Parathyroid adenoma (tissue), 2 donors: Measurements from ENCODE around the gene FAXC.

ENCODE experiments used
- H2AFZ ChIP-seq: fragments of 300-600 bp; sonication (generic); one replicate; pipeline ENCODE4 v1.7.0; 2017; ENCODE audit warnings: antibody characterized with exemption, mild to moderate bottlenecking
- H3K27ac ChIP-seq: fragments of 300-600 bp; sonication (generic); one replicate; pipeline ENCODE4 v1.7.0; 2017
- H3K27me3 ChIP-seq: fragments of 300-600 bp; sonication (generic); one replicate; pipeline ENCODE4 v1.7.0; 2017; ENCODE audit warnings: low read length; ENCODE audit not compliant: control insufficient read depth, insufficient read depth
- H3K36me3 ChIP-seq: fragments of 300-600 bp; sonication (generic); one replicate; pipeline ENCODE4 v1.7.0; 2017; ENCODE audit warnings: low read length; ENCODE audit not compliant: control insufficient read depth, insufficient read depth
- H3K4me1 ChIP-seq: fragments of 300-600 bp; sonication (generic); one replicate; pipeline ENCODE4 v1.7.0; 2017; ENCODE audit warnings: control low read depth
- H3K4me2 ChIP-seq: fragments of 300-600 bp; sonication (generic); one replicate; pipeline ENCODE4 v1.7.0; 2017; ENCODE audit warnings: low read length
- H3K4me3 ChIP-seq: fragments of 300-600 bp; sonication (generic); one replicate; pipeline ENCODE4 v1.7.0; 2017; ENCODE audit warnings: low read depth, low read length
- H3K79me2 ChIP-seq: fragments of 300-600 bp; sonication (generic); one replicate; pipeline ENCODE4 v1.7.0; 2017; ENCODE audit warnings: control low read depth
- H3K9ac ChIP-seq: fragments of 300-600 bp; sonication (generic); one replicate; pipeline ENCODE4 v1.7.0; 2017; ENCODE audit warnings: mild to moderate bottlenecking
- H3K9me3 ChIP-seq: fragments of 300-600 bp; sonication (generic); one replicate; pipeline ENCODE4 v1.7.0; 2017; ENCODE audit warnings: low read length; ENCODE audit not compliant: control insufficient read depth
- TF ChIP-seq, protein P1 (sequence below): fragments of 300-600 bp; sonication (generic); IDR thresholded peaks from one replicate; pipeline ENCODE4 v1.7.0; 2017; ENCODE audit warnings: antibody characterized with exemption, mild to moderate bottlenecking
- donor health status: primary hyperparathyroidism.

Gene FAXC

DNA sequence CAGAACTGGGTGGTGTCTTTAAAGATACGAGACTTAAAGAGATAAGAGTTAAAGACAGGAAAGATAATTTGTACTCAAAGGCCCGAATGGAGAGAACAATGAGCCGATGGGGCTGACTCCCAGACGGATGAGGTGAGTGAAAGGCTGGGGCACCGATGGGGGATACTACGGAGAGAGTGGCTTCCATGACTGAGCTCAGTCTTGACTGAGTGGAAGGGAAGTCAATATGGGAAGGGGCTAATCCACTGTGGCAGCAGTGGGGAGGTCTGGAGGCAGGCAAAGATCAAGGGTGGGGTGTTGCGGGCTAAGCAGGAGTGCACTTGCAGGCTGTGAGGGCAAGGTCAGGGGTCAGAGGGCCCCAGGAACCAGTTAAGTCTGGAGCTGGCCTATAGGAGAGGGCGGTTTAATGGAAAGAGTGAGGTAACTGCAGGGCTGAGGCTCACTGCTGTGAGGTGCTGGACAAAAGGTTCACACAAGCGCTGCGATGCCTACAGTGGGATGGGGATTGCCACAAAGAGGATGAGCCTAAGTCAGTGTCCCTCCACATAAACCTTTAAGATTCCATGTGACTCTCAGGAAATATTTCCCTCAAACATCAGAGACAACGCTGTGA lies 42.1 kb downstream of the FAXC start:
- no peaks in the 10 kb centered on the region for H3K36me3 ChIP-seq
- no peaks in the 10 kb centered on the region for H3K9me3 ChIP-seq
- TF ChIP-seq, protein P1, sequence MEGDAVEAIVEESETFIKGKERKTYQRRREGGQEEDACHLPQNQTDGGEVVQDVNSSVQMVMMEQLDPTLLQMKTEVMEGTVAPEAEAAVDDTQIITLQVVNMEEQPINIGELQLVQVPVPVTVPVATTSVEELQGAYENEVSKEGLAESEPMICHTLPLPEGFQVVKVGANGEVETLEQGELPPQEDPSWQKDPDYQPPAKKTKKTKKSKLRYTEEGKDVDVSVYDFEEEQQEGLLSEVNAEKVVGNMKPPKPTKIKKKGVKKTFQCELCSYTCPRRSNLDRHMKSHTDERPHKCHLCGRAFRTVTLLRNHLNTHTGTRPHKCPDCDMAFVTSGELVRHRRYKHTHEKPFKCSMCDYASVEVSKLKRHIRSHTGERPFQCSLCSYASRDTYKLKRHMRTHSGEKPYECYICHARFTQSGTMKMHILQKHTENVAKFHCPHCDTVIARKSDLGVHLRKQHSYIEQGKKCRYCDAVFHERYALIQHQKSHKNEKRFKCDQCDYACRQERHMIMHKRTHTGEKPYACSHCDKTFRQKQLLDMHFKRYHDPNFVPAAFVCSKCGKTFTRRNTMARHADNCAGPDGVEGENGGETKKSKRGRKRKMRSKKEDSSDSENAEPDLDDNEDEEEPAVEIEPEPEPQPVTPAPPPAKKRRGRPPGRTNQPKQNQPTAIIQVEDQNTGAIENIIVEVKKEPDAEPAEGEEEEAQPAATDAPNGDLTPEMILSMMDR = no peak
- H3K27me3 ChIP-seq = no peaks in the 10 kb centered on the region
- H3K27ac ChIP-seq = no peak overlapping the region
- H3K4me3 ChIP-seq = no peak overlapping the region
- H2AFZ ChIP-seq = no peak overlapping the region
- H3K9ac ChIP-seq = no peak overlapping the region
- H3K4me2 ChIP-seq = no peak overlapping the region
- H3K79me2 ChIP-seq = no peaks in the 10 kb centered on the region
- no peaks in the 10 kb centered on the region for H3K4me1 ChIP-seq

DNA sequence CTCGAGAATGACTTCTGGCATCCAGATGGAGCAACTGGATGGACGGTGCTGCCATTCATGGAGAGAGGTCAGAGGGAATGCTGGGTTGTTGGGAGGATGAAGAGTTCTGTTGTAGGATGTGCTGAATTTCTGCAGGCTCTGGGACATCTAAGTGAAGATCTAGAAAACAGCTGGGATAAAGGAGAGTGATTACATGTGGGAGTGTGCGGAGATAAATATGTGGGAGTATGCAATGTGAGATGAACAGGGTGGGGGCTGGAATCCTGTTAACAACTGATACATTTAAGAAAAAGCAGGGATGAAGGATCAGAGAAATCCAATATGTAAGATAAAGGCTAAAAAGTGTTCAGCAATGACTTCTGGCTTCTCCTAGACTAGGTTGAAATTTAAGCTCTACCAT lies 43.1 kb downstream of the FAXC start:
- H3K4me2 ChIP-seq = no peak overlapping the region
- H3K4me3 ChIP-seq = no peak overlapping the region
- H3K27ac ChIP-seq = no peak overlapping the region
- no peak overlapping the region for H3K9ac ChIP-seq
- H3K36me3 ChIP-seq = no peaks in the 10 kb centered on the region
- no peaks in the 10 kb centered on the region for H3K79me2 ChIP-seq
- H2AFZ ChIP-seq = no peak overlapping the region
- TF ChIP-seq, protein P1 = no peak
- H3K9me3 ChIP-seq = no peaks in the 10 kb centered on the region
- no peaks in the 10 kb centered on the region for H3K4me1 ChIP-seq
- H3K27me3 ChIP-seq = no peaks in the 10 kb centered on the region

DNA sequence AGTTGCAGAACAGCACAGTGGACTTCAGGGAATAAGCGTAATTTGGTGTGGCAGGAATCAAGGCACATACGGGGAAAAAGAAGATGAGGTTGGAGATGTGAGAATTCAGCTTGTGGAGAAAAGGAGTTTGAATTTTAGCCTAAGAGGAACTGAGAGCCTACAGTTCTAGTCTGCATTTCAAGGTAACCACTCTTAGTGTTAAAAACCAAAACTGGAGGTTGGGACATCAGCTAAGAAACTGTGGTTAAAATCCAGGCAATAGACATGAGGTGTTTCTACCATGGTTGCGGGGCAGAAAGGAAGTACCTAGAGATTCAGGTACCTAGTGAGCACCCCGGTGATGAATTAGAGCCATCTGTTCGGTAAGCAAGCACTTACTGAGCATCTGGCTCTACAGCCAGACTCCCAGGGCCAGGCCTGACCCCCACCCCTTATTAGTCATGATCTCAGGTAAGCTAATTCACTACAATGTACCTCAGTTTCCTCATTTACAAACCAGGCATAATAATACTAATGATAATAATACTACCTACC lies 44.4 kb downstream of the FAXC start:
- no peaks in the 10 kb centered on the region for H3K9me3 ChIP-seq
- no peaks in the 10 kb centered on the region for H3K79me2 ChIP-seq
- no peak overlapping the region for H3K4me2 ChIP-seq
- H3K36me3 ChIP-seq = no peaks in the 10 kb centered on the region
- H3K4me3 ChIP-seq = no peak overlapping the region
- H3K9ac ChIP-seq = no peak overlapping the region
- H3K27me3 ChIP-seq = no peaks in the 10 kb centered on the region
- no peak overlapping the region for H3K27ac ChIP-seq
- TF ChIP-seq, protein P1 = no peak
- no peaks in the 10 kb centered on the region for H3K4me1 ChIP-seq
- H2AFZ ChIP-seq = no peak overlapping the region

DNA sequence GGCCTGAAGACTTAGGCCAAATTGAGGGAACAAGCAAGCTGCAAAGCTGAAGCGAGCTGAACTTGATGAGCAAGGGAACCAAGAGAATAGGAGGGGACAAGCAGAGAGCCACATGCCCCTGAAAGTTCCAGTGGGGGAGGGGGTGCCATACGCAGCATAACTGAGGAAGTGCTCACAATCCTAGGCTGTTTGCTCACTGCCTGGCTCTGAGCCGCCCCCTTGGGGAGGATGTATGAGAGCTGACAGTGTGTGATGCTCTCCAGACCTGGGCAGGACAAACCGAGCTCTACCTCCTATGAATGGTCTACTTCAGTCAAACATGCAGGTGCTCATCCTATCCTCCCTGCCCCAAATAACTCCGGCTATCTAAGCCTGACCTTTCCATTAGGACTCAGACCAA lies 52.1 kb downstream of the FAXC start:
- TF ChIP-seq, protein P1 = no peak
- Histone ChIP-seq H3K4me2 (no peak overlapping the region), H3K36me3 (no peaks in the 10 kb centered on the region)

DNA sequence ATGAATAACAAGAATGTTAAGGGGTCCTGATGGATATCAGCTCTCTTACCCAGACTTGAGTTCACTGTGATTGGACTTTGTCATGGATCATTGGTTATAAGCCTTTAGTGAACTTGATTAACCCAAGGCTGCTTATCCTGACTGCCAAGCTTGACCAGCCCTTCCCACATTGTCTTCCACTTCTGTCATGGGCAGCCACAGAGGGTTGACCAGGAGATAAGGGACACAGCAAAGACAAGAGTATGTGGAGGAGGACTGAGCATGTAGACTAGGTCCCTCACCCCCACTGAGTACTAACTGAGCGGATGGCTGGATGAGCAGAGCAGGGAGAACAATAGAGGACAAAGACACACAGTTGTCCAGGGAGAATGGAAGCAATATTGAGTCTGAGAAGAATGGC lies 52.5 kb downstream of the FAXC start:
- Histone ChIP-seq H3K79me2 (peaks cover 2% of the 10 kb centered on the region), H3K36me3 (no peaks in the 10 kb centered on the region), H3K27me3 (no peaks in the 10 kb centered on the region), H3K9ac (no peak overlapping the region), H3K27ac (no peak overlapping the region), H3K4me1 (no peaks in the 10 kb centered on the region), H3K4me2 (no peak overlapping the region), H3K9me3 (no peaks in the 10 kb centered on the region), H3K4me3 (no peak overlapping the region), H2AFZ (no peak overlapping the region)
- TF ChIP-seq, protein P1 = no peak

More for the DNA sequence above, 52.1 kb downstream of the FAXC start:
- Histone ChIP-seq H3K79me2 (peaks cover 2% of the 10 kb centered on the region), H3K27me3 (no peaks in the 10 kb centered on the region), H3K9ac (no peak overlapping the region), H3K9me3 (no peaks in the 10 kb centered on the region), H3K4me3 (no peak overlapping the region), H3K4me1 (no peaks in the 10 kb centered on the region), H3K27ac (no peak overlapping the region), H2AFZ (no peak overlapping the region)
